HG03025 (cell line): ENCODE results near the gene DNASE1.
"Not testable (repeated sequence)": the region's sequence is repeated elsewhere in the genome, so short reads cannot be mapped to it uniquely, and the experiment has no call there.

Experiments
- ATAC-seq: cut with Tn5 transposase; IDR thresholded peaks from one replicate; pipeline ENCODE4 v1.9.1; 2021; ENCODE audit warnings: mild to moderate bottlenecking, moderate library complexity; ENCODE audit not compliant: unreplicated experiment, low FRiP score

Gene DNASE1

GRCh38 chr16:3640632-3641501 is 13.6 kb upstream of the DNASE1 start:
- ATAC-seq = no peak

GRCh38 chr16:3641801-3642396 is 12.6 kb upstream of the DNASE1 start:
- ATAC-seq = no peak

DNA sequence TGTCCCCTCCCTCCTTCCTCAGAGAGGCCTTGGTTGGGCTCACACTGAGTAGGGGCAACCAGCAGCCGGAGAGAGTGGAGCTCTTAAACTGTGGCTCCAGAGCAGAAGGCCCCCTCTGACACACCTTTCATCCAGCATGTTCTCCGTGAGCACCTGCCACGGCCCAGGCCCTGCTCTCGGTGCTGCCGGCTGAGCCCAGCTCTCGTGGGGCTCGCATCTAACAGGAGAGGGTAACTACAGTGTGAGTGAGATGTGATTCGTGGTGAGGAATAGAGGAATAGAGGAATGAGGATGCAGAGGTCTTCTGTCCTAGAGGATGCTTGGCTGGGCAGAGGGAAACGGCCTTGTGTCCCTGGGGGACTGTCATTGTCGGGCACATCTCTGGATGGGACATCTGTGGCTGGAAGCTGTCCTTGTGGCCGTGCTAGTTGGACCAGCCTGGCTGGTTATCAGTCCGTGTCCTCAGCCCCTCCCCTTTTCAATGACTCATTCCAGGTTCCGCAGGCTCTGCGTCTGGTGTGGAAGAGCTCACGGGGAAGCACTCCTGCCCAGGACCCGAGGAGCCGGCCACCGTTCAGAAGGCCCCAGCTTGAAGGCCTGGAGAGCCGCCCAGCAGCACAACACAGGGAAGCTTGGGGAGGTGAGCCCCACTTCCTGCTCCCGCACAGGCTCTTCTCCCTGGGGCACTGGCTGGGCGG is 11.9 kb upstream of the DNASE1 start:
- ATAC-seq = no peak

GRCh38 chr16:3643095-3643730 is 11.3 kb upstream of the DNASE1 start:
- ATAC-seq = no peak

DNA sequence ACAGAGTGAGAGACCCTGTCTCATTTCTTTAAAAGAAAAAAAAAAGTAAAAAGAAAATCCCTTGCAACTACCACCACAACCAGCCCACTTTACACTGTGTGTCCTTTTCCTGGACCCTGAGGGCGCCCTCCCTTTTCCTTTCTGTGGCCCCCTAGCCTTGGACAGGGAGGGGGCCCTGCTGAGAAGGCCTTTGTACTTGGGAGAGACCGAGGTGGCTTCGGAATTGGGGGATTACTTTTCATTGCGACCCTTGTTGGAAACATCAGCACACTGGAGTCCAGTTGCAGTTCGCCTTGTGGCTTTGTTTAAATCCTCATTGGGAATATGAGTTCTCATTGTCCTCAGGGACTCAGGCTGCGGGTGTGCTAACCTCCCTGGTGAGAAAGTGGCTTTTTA is 9.4 kb upstream of the DNASE1 start:
- no peak for ATAC-seq

- no peak for ATAC-seq
These were observed 8.8 kb upstream of the DNASE1 start for GRCh38 chr16:3645504-3646347.

DNA sequence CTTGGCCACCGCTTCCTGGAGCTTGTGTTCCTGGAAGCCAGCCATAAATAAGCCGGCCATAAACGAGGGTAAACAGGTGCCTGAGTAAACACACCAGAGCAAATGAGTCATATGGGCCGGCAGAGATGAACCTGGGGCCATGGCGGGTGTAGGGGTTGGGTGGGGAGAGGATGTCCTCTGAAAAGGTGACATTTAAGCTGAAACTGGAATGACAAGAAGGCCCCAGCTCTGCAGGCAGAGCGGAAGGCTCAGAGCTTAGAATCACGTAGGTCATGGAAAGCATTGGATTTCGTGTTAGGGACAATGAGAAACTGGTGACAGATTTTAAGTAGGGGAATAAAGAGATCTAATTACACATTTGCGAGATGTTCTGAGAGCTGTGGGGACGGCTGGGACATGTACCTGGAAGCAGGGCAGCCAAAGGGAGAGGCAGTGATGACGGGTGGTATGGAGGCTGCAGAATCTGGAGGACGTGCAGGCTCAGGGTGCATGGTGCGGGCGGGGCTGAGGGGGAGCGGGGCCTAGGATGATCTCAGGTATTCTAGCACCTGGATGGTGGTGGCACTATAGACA is 8.1 kb upstream of the DNASE1 start:
- no peak for ATAC-seq

DNA sequence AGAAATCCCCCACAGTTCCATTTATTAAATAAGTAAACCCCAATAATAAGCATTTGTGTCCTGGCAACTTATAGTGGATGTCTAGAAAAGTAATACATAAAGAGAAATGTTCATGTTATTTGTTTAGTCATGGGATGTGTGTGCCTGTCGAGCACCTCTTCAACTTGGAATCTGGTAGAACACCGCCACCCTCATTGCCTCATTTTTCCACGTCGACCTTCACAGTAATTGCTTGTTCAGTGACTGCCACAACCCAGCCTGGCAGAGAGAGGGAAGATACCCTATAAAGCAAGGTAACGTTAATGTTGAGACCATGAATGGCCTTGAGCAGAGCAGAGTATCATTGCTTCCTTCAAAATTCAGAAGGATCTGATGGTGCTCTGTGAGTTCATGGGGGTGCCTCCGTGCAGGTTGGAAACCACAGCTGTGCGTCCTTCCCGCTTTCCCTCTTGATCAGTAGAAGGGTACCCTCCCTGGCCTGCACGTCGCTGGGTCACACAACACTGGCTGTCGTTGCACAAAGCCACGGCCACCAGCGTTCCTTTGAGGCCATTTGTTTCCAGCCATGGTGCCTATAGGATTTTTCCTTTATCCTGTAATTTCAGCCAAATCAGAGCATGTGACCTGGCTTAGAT is 3.7 kb upstream of the DNASE1 start:
- no peak for ATAC-seq

DNA sequence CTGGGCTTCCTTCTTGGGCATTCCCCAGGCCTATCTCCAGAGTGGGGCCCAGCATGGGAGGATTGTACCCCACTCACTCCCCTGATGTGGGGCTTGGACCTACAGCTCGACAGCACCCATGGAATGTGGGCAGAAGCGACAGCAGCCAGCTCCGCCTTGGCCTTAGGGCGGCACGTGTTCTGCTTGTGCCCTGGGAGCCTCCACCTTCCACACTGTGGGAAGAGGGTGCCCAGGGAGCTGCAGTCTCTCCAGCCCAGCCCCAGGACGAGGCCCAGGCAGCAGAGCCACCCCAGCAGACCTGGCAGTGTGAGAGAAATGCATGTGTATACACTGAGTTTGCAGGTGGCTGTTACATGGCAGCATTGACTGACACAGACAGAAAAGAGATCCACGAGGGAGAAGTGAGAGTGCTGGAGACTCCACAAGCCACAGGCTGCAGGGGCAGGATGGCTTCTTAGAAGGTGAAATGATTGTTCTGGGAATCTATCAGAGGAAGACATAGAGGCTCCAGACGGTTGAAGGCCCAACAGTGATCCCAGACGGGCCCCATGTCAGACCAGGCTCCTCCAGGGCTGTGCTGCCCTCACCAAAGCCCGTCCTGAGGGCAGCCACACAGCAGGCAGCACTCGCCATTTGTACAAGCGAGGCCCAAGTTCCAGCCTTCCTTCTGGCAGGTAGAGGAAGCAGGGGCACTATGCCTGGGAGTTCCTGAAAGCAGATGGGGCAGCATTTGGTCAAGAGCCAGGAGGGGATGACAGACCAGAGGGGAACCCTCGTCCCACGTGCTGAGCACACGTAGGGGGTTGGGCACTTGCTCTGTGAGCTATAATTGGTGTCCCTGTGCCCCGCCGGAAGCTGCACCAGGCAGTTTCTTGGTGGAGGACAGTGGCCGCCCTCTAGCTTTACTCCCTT is 2.8 kb upstream of the DNASE1 start:
- no peak for ATAC-seq

GRCh38 chr16:3652373-3653195 is 1.9 kb upstream of the DNASE1 start:
- no peak for ATAC-seq

DNA sequence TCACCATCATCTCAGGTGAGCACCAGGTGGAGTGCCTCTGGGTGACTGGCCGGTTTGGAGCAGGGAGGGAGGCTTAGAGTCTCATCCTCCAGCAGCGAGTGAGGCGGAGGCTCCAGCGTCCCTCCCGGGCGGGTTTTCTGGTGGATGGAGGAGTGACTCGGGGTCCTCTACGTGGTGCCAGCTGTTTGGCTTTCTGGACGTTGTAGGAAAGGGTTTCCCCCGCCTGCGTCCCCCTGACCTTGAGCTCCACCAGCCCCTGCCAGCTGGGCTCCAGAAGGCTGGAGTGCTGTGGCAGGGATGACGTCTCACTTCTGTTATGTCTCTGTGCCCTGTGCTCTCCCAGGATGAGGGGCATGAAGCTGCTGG is 522 bp downstream of the DNASE1 start:
- no peak for ATAC-seq

GRCh38 chr16:3655396-3656159 is 1.1 kb downstream of the DNASE1 start:
- no peak for ATAC-seq

GRCh38 chr16:3656160-3656490 is 1.6 kb downstream of the DNASE1 start:
- not testable (repeated sequence) for ATAC-seq

DNA sequence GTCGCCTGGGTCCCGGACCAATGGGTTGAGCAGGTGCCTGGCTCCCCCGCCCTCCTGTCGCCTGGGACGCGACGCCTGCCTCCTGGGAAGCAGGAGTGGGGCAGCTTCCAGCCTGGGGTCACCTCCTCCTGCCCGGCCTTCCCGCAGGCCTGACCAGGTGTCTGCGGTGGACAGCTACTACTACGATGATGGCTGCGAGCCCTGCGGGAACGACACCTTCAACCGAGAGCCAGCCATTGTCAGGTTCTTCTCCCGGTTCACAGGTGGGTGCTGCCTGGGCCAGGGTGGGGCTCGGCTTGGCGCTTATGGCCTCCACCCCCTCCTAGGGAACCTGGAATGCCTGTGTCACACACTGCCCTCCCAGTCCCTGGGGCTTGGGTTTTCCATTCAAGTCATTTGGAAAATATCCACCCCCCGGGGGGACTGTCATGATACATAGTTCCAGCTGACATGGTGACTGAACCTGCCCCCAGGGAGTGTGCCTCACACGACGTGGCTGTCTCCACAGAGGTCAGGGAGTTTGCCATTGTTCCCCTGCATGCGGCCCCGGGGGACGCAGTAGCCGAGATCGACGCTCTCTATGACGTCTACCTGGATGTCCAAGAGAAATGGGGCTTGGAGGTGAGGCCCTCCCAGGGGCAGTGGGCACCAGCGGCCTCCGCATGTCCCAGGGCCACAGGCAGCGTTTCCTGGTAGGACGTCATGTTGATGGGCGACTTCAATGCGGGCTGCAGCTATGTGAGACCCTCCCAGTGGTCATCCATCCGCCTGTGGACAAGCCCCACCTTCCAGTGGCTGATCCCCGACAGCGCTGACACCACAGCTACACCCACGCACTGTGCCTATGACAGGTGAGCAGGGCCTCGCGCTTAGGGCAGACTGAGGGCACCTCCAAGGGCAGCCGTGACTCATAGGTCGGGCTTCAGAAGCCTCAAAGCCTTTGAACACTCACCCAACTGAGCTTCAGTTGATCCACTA is 2.3 kb downstream of the DNASE1 start:
- ATAC-seq = no peak

DNA sequence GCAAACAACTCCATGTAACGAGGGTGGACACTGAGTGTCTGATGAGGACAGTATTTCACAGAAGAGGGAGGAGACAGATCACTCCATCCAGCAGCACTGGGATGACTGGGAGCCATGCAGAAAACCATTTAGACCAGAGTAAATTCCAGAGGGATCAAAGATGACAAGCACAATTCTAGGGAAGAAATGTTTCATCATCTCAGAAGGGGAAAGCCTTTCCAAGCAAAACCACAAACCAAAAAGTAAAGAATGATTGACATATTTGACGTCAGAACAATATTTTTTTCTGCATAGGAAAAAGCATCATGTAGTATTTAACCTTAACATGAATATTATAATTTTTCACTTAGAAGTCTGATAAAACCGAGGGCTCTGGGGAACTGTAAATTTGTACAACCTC is 4.8 kb downstream of the DNASE1 start:
- ATAC-seq = no peak

GRCh38 chr16:3661311-3661710 is 6.8 kb downstream of the DNASE1 start:
- no peak for ATAC-seq
